Middle frontal gyrus (tissue), 1 donor: Measurements from ENCODE around the gene RUFY2.
"Not testable (repeated sequence)": the region's sequence is repeated elsewhere in the genome, so short reads cannot be mapped to it uniquely, and the experiment has no call there.

Source experiments
- DNase-seq: peaks from one replicate; pipeline ENCODE4 v3.0.0-alpha.2; 2015; ENCODE audit warnings: low spot score; ENCODE audit errors: extremely low spot score

Gene RUFY2

DNA sequence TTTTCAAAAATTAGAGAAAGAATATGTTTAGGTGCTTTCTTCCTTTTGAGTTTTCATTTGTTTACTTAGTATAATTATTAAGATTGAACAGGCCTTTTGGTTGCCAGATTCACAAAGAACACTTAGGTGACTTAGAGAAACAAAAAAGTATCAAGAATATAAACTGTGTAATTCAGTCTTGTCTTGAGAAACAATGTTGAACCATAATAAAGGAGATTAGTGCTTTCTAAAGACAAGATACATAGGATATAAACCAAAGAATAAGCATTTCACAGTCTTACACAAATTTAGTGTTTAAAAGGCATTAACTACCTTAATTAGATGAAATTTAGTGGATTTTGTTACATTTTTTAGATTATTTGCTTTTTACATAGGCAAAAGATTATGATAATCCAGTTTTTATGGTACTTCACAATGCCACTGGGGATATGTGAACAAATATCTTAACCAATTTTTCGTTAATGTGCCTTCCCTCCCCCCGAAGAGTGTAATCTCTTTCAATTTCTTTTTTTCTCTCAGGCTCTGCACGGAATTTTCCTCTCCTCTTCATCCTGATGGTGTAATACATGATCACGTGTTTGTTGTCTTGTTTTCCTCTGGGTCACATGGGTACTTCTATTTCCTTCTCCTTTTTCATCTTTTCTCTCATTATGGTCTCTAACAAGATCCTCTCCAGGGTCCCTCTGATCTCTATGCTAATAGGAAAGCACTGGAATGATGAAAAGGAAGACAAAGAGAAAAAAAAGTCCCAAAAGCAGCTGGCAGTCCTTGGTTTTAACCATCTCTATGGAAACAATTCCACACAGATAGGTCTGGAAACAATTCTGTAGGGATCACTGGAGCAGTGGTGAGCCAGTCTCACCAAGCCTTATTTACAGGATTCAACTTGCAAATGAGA is 78.9 kb downstream of the RUFY2 start:
- peak; percentile 40 for DNase-seq

DNA sequence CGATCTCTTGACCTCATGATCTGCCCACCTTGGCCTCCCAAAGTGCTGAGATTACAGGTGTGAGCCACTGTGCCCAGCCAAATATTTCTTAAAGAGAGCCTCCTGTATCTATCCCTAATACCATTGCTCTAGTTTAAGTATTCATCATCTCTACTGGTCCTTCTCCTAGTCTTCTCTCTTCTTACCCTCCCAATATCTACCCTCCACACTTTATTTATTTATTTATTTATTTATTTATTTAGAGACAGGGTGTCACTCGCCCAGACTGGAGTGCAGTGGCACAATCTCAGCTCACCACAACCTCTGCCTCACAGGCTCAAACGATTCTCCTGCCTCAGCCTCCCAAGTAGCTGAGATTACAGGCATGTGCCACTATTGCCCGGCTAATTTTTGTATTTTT is 82.7 kb downstream of the RUFY2 start:
- not testable (repeated sequence) for DNase-seq

DNA sequence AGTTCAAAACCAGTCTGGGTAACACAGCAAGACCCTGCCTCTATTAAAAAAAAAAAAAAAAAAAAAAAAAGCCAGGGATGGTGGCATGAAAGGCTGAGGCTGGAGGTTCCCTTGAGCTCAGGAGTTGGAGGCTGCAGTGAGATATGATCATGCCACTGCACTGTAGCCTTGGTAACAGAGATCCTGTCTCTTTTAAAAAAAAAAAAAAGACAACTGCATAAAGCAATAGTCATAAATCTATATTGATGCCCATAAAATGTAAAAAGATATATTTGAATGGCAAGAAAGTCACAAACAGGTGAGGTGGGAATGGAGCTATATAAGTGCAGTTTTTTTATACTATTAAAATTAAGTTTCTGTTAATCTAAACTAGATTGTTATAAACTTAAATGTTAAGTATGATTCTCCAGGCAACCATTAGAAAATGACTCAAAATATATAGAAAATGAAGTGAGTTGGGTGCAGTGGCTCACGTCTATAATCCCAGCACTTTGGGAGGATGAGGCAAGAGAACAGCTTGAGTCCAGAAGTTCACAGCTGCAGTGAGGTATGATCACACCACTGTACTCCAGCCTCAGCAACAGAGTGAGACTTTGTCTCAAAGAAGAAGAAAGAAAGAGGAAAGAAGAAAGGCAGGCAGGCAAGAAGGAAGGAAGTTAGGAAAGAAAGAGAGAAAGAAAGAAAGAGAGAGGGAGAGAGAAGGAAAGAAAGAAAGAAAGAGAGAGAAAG is 88.6 kb downstream of the RUFY2 start:
- DNase-seq, result no peak

DNA sequence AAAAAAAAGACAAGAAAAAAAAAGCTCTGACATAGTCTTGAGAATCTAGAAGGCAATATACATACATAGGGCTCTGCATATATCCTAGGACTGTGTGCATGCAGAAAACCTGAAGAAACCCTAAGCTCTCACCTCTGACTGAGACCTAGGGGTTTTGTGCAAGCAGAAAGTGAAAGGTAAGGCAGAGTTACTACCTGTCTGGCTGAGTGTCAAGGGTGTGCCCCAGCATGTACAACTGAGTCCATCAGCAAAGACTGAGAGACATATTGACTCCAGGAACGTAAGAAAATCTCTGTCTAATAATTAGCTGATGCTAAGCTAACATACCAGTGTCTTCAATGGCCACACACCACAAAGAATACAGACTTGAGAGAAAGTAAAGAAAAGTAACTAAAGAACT is 91.5 kb downstream of the RUFY2 start:
- DNase-seq, result no peak

DNA sequence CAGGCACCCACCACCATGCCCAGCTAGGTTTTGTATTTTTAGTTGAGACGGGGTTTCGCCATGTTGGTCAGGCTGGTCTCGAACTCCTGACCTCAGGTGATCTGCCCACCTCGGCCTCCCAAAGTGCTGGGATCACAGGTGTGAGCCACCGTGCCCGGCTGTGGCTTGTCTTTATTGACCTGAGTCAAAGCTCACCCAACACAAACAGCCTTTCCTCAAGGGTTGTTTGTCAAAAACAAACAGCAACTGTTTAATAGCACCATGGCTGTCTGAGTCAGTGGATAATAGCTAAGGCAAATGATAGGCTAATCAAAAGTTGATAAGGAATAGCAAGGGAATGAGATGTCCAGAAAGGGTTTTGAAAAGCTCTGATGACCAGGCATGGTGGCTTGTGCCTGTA is 92.1 kb downstream of the RUFY2 start:
- DNase-seq, result not testable (repeated sequence)

DNA sequence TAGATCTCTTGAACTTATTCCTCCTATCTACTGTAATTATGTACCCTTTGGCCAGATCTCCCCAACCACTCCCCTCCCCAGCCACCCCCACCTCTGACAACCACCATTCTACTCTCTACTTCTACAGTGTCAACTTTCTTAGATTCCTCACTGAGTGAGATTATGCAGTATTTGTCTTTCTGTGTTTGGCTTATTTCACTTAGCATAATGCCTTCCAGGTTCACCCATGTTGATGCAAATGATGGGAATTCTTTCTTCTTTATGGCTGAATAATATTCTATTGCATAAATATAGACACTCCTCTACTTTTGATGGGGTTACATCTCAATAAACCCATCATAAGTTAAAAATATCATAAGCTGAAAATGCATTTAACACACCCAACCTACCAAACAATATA is 96.5 kb downstream of the RUFY2 start:
- DNase-seq, result no peak

DNA sequence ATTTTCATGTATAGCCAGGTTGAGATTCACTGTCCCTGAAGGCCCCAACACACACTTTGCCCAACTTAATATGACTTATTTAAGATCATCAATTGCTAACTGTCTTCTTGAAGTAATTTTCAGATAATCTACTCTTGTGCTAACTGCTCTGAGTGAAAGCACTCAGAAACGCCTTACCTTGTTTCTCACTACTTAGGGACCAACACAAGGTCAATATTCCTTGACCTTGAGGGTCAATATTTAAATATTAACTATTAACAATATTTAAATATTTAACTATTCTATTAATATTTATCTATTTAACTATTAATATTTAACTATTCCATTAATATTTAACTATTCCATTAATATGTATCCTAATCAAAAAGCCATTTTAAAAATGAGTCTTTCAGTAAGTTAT is 101.2 kb downstream of the RUFY2 start:
- DNase-seq, result no peak

DNA sequence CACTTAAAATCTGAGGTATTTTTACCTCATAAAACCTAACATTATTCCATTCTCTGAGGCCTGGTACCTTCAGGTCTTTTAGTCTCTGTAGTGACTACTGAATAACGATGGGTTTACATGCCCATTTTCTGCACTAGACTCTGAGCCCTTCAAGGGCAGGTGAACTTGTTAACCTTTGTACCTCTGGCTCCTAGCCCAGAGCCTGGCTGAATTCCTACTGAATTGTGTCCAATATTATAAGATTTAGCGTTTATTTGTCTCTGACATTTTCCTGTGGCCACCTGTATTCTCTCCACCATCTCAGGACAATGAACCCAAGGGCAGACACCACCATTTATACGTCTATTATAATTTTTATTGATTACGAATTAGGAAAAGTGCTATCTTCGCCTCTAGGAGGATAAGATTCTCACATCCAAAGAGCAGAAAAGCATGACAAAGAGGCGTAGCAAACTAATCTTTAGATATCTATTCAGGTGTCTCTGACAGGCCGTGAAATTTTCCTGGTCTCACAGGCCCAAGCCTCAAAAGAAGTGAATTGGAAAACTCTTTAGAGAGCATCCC is 103.1 kb downstream of the RUFY2 start:
- DNase-seq, result no peak

DNA sequence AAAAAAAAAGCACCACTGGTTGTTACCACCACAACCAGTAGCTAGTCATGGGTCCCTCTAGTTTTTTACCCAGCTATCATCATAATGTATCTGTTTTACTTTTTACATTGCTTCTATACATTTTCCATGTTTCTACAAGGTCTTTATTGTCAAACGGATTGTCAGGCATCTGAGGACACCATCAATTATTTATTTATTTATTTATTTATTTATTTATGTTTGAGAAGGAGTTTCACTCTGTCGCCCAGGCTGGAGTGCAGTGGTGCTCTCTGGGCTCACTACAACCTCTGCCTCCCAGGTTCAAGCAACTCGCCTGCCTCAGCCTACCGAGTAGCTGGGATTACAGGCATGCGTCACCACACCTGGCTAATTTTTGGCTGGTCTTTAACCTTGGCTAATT is 104.2 kb downstream of the RUFY2 start:
- DNase-seq, result no peak

DNA sequence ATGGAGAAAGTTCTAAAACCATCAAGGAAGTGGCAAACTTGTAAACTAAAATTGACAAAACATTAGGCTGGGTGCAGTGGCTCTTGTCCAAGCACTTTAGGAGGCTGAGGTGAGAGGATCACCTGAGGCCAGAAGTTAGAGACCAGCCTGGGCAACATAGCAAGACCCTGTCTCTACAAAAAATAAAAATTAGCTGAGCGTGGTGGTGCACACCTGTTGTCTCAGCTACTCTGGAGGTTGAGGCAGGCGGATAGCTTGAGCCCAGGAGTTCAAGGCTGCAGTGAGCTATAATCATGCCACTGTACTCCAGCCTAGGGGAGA is 104.6 kb downstream of the RUFY2 start:
- DNase-seq, result no peak

DNA sequence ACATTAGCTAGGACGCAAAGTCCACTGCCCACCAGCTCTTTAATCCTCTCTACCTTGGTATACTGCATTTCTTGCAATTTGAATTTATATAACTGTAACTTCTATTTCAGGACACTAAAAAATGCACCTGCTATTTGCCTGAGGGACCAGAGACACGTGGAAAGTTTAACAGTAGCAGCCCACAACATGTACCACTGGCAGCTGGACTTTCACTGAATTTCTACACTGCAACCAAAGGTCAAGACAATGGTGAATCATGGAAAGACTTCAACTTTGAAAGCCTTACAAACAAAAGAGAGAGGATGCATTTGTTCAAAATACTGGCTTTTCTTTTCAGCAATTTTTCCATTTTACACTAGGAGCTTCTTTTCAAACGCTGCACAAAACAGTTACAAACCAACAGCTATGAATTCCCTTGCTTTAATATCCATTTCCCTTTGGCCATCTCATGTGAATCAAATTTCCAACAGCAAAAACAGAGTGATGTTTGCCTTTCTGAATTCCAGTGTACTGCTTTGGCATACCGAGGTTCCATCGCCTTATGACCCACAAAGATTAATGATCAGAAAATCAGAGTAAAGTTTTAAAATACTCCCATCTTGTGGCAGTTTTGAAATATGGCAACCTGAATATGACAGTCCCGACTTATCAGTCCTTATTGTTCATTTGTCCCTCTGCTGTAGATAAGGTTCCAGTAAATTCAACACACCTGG is 105.1 kb downstream of the RUFY2 start:
- no peak for DNase-seq

DNA sequence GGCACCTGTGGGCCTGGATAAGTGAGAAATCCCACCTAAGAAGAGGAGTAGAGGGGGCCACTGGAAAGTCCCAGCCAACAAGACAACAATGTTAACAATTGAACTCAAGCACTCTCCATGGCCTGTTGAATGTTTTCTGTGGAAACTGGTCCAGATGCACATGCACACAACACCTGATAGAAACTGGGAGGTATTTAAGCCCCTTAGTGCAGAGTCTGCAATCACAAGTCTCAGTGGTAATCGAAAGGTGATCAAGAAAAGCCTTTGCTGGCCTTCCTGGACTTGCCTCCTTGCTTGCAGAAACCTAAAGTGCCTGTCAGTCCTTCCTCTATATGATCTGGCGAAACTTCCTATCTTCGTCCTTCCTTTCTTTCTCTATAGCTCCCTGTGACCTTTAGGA is 105.8 kb downstream of the RUFY2 start:
- no peak for DNase-seq

DNA sequence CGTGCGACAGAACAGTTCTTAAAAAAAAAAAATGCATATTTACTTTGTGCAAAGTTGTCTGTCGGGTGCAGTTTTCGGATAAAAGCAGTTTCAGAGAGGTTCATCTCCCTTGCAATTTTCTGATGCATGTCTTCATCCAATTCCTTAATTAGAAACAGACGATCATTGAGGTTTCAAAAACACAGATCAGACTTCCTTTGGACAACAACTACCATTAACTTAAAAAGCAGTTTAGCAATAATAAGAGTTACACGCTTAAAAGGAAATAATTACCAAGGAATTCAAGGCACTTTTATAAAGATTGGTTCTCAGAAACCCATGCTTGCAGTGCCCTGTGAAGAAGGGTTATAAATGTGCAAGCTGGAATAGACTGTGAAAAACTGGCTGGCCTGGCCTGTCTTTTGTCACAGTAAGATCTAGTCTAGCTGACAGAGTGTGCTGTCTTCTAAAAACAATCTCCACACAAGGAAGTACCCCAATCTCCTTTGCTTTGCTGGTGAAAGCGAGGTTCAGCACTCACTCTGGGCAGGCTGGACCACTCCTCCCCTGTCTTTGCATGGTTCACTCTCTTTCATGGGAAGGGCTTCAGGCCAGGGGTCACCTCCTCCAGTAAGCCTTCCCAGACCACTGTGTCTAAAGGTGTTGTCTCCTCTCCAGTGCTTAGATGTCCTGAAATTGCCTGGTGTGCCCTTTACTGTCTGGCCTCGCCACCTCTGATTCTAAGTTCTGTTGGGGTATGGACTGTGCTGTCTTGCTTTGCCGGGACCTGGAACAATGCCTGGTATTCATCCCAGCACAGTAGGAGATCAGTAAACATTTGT is 110.0 kb downstream of the RUFY2 start:
- DNase-seq, result no peak
